ENCODE data around the gene A3GALT2.

A3GALT2 gene

DNA sequence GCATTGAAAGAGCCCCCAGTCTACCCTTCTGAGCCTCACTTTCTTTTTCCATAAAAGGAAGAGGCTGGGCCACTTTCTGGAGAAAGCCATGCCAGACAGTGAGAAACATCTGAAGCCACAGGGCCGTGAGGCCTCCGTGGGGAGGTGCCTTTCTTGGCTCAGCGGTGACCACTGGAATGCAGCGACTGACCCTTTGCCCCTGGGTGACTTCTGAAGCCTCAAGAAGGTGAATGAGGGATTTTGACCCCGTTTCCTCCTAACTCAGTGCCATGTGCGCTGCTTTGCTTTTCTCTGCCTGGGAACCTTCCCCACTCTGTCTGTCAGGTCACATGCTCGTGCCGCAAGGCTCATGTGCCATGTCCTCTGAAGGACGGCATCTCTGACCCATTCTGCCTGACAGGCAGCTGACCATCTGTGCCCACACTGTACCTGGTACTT is 44.7 kb upstream of the A3GALT2 start:
- Histone ChIP-seq H3K4me3 (ENCODE audit: insufficient read length, low read depth) (no peak overlapping the region), H3K36me3 (ENCODE audit: insufficient read depth, insufficient read length, low read length) (peaks cover 6% of the 10 kb centered on the region), H3K27me3 (ENCODE audit: insufficient read depth, insufficient read length) (no peaks in the 10 kb centered on the region), H3K4me1 (ENCODE audit: insufficient read depth, insufficient read length) (peaks cover 22% of the 10 kb centered on the region), H3K9ac (ENCODE audit: insufficient read length, low read depth) (no peak overlapping the region), H3K9me3 (ENCODE audit: insufficient read depth, low read length) (no peaks in the 10 kb centered on the region)
- no peak for DNase-seq (ENCODE audit: low read depth, low spot score)
- TF ChIP-seq YY1 (IDR thresholded peaks at IDR 0.05; ENCODE audit: insufficient read depth, insufficient read length): no peak
- no peak for TF ChIP-seq ZNF274 (IDR thresholded peaks at IDR 0.05; ENCODE audit: low read depth, low read length)
- TF ChIP-seq SUZ12 (IDR thresholded peaks at IDR 0.05; ENCODE audit: extremely low read depth, insufficient read depth, insufficient read length): no peak

DNA sequence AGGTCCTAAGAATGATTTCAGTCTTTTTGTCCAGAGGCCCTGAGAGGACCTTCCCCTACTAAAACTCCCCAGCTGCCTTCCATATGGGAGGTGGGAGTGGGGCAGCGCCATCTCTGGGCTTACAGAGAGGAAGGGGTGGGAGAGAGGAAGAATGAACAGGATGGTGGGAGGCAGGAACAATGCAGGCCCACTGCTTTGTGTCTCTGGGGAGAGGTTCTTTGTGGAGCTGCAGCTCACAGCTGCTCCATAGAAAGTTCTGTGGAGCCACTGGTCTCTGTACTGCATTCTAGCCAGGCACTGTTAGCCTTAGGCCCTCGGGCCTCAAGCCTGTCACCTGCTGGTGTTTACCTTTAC is 43.6 kb upstream of the A3GALT2 start:
- TF ChIP-seq SUZ12 (IDR thresholded peaks at IDR 0.05; ENCODE audit: extremely low read depth, insufficient read depth, insufficient read length) (no peak), ZNF274 (IDR thresholded peaks at IDR 0.05; ENCODE audit: low read depth, low read length) (no peak), YY1 (IDR thresholded peaks at IDR 0.05; ENCODE audit: insufficient read depth, insufficient read length) (no peak)
- H3K9me3 ChIP-seq (ENCODE audit: insufficient read depth, low read length): no peaks in the 10 kb centered on the region
- H3K4me1 ChIP-seq (ENCODE audit: insufficient read depth, insufficient read length): peaks cover 26% of the 10 kb centered on the region
- H3K36me3 ChIP-seq (ENCODE audit: insufficient read depth, insufficient read length, low read length): peaks cover 6% of the 10 kb centered on the region
- DNase-seq (ENCODE audit: low read depth, low spot score): no peak
- no peak overlapping the region for H3K9ac ChIP-seq (ENCODE audit: insufficient read length, low read depth)
- no peak overlapping the region for H3K4me3 ChIP-seq (ENCODE audit: insufficient read length, low read depth)
- H3K27me3 ChIP-seq (ENCODE audit: insufficient read depth, insufficient read length): no peaks in the 10 kb centered on the region

DNA sequence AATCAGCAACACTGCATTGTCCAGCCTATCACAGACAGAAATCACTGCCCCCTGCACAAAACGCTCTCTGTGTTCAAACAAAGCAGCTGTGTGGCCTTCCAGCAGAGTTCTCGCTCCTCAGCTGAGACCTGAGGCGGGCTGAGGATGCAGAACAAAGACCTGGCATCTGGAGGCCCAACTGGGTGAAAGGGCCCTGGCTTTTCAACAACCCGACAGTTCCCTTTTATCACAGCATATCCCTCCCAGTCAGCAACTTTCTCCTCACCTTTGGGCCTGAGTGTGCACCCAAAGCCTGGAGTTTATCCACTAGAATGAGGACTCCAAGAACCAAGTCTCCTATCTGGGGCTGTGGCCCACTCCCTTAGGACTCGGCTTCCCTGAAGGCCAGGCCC is 42.6 kb upstream of the A3GALT2 start:
- Histone ChIP-seq H3K4me3 (ENCODE audit: insufficient read length, low read depth) (peak overlapping the region; percentile 9), H3K27me3 (ENCODE audit: insufficient read depth, insufficient read length) (no peaks in the 10 kb centered on the region), H3K4me1 (ENCODE audit: insufficient read depth, insufficient read length) (peaks cover 26% of the 10 kb centered on the region), H3K9me3 (ENCODE audit: insufficient read depth, low read length) (peaks cover 5% of the 10 kb centered on the region; the same call in 1 of the 2 replicates), H3K9ac (ENCODE audit: insufficient read length, low read depth) (peak overlapping the region; percentile 76), H3K36me3 (ENCODE audit: insufficient read depth, insufficient read length, low read length) (peaks cover 3% of the 10 kb centered on the region)
- TF ChIP-seq YY1 (IDR thresholded peaks at IDR 0.05; ENCODE audit: insufficient read depth, insufficient read length) (no peak), SUZ12 (IDR thresholded peaks at IDR 0.05; ENCODE audit: extremely low read depth, insufficient read depth, insufficient read length) (no peak), ZNF274 (IDR thresholded peaks at IDR 0.05; ENCODE audit: low read depth, low read length) (no peak)
- no peak for DNase-seq (ENCODE audit: low read depth, low spot score)

DNA sequence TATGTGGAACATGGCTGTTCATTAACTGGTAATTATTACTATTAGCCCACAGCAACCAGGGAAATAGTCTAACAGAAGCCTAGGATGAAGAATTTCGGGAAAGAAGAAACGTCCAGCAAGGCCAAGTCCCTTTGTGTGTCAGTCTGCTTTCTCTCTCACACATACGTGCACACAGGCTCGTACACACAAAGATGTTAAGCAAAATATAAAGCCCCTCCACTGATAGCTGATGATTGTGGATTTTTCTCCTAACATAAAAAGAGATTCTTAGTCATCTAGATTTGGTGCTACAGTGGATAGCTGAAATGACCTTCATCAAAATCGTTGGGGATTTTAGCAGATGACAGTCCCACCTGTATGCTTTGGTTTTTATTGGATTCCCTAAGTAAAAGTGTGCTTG is 42.1 kb upstream of the A3GALT2 start:
- DNase-seq (ENCODE audit: low read depth, low spot score): no peak

DNA sequence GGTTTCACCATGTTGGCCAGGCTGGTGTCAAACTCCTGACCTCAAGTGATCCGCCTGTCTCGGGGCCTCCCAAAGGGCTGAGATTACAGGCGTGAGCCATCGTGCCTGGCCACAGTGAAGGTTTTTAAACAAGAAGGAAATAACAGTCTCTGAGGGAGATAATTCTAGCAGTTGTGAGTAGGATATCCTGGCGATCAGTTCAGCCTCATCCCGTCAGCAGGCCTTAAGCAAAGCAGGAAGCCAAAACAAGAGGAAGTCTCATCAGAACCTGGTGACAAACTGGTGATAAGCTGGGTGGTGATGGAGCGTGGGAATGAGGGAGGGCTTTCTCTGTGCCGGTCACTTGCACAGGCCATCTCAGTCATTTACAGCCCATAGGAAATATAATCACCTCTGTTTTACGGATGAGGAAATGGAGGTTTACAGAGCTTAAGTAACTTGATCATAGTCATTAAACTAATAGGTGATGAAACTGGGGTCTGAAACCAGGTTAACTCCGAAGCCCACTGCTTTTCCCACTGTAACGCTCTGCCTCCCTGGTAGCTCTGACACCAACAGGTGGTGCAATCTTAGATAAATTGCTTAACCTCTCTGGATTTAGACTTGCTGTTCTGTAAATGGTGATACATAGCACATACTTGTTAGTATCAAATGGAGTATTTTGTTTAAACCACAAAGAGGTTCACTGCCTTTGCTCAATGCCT is 40.8 kb upstream of the A3GALT2 start:
- DNase-seq (ENCODE audit: low read depth, low spot score): no peak
- H3K4me3 ChIP-seq (ENCODE audit: insufficient read length, low read depth): no peak overlapping the region
- no peaks in the 10 kb centered on the region for H3K27me3 ChIP-seq (ENCODE audit: insufficient read depth, insufficient read length)
- peaks cover 22% of the 10 kb centered on the region for H3K4me1 ChIP-seq (ENCODE audit: insufficient read depth, insufficient read length)
- H3K9ac ChIP-seq (ENCODE audit: insufficient read length, low read depth): no peak overlapping the region
- H3K36me3 ChIP-seq (ENCODE audit: insufficient read depth, insufficient read length, low read length): no peaks in the 10 kb centered on the region
- peaks cover 14% of the 10 kb centered on the region for H3K9me3 ChIP-seq (ENCODE audit: insufficient read depth, low read length)
- TF ChIP-seq SUZ12 (IDR thresholded peaks at IDR 0.05; ENCODE audit: extremely low read depth, insufficient read depth, insufficient read length) (no peak), ZNF274 (IDR thresholded peaks at IDR 0.05; ENCODE audit: low read depth, low read length) (no peak), YY1 (IDR thresholded peaks at IDR 0.05; ENCODE audit: insufficient read depth, insufficient read length) (no peak)

More for the DNA sequence above, 42.1 kb upstream of the A3GALT2 start:
- H3K4me3 ChIP-seq (ENCODE audit: insufficient read length, low read depth): no peak overlapping the region
- H3K36me3 ChIP-seq (ENCODE audit: insufficient read depth, insufficient read length, low read length): peaks cover 3% of the 10 kb centered on the region
- TF ChIP-seq ZNF274 (IDR thresholded peaks at IDR 0.05; ENCODE audit: low read depth, low read length) (no peak), SUZ12 (IDR thresholded peaks at IDR 0.05; ENCODE audit: extremely low read depth, insufficient read depth, insufficient read length) (no peak), YY1 (IDR thresholded peaks at IDR 0.05; ENCODE audit: insufficient read depth, insufficient read length) (no peak)
- peaks cover 5% of the 10 kb centered on the region; the same call in 1 of the 2 replicates for H3K9me3 ChIP-seq (ENCODE audit: insufficient read depth, low read length)
- H3K27me3 ChIP-seq (ENCODE audit: insufficient read depth, insufficient read length): no peaks in the 10 kb centered on the region
- H3K9ac ChIP-seq (ENCODE audit: insufficient read length, low read depth): peak overlapping the region; percentile 76
- H3K4me1 ChIP-seq (ENCODE audit: insufficient read depth, insufficient read length): peaks cover 24% of the 10 kb centered on the region

GRCh38 chr1:33360367-33360766 is 39.5 kb upstream of the A3GALT2 start:
- Histone ChIP-seq H3K9ac (ENCODE audit: insufficient read length, low read depth) (no peak overlapping the region), H3K9me3 (ENCODE audit: insufficient read depth, low read length) (peaks cover 14% of the 10 kb centered on the region), H3K4me1 (ENCODE audit: insufficient read depth, insufficient read length) (peaks cover 18% of the 10 kb centered on the region), H3K36me3 (ENCODE audit: insufficient read depth, insufficient read length, low read length) (no peaks in the 10 kb centered on the region), H3K4me3 (ENCODE audit: insufficient read length, low read depth) (no peak overlapping the region), H3K27me3 (ENCODE audit: insufficient read depth, insufficient read length) (no peaks in the 10 kb centered on the region)
- DNase-seq (ENCODE audit: low read depth, low spot score): no peak
- no peak for TF ChIP-seq SUZ12 (IDR thresholded peaks at IDR 0.05; ENCODE audit: extremely low read depth, insufficient read depth, insufficient read length)
- TF ChIP-seq ZNF274 (IDR thresholded peaks at IDR 0.05; ENCODE audit: low read depth, low read length): no peak
- no peak for TF ChIP-seq YY1 (IDR thresholded peaks at IDR 0.05; ENCODE audit: insufficient read depth, insufficient read length)

DNA sequence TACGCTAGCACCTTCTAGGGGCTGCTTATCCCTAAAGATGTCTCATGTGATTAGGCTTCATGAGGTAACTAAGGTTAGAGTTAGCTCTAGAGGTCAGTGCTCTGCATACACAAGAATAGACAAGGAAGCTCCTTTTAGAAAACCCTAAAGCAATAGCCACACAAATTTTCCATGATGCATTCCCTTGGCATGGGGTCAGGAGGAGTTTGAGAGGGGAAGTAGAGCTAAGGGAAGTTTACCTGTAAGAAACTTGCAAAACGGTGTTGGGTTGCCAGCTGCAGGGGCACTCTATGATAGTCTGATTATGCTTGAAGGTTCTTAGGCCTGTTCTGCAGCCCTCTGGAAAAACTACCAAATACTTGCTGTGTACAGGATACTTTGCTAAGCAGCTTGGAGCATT is 39.0 kb upstream of the A3GALT2 start:
- H3K9me3 ChIP-seq (ENCODE audit: insufficient read depth, low read length): peaks cover 14% of the 10 kb centered on the region
- peaks cover 17% of the 10 kb centered on the region for H3K4me1 ChIP-seq (ENCODE audit: insufficient read depth, insufficient read length)
- no peak for DNase-seq (ENCODE audit: low read depth, low spot score)
- H3K36me3 ChIP-seq (ENCODE audit: insufficient read depth, insufficient read length, low read length): no peaks in the 10 kb centered on the region
- TF ChIP-seq SUZ12 (IDR thresholded peaks at IDR 0.05; ENCODE audit: extremely low read depth, insufficient read depth, insufficient read length) (no peak), YY1 (IDR thresholded peaks at IDR 0.05; ENCODE audit: insufficient read depth, insufficient read length) (no peak), ZNF274 (IDR thresholded peaks at IDR 0.05; ENCODE audit: low read depth, low read length) (no peak)
- H3K27me3 ChIP-seq (ENCODE audit: insufficient read depth, insufficient read length): no peaks in the 10 kb centered on the region
- no peak overlapping the region for H3K4me3 ChIP-seq (ENCODE audit: insufficient read length, low read depth)
- H3K9ac ChIP-seq (ENCODE audit: insufficient read length, low read depth): no peak overlapping the region

All from NT2/D1 (cell line).